Activated gamma-delta T cell treated with anti-CD3 and anti-CD28 coated beads, Interleukin-2, amount 50 U/mL, for 16 hours (primary cell): ENCODE data around the gene PLXNA3.
A peak's percentile ranks its signal among the peaks of the same experiment; 100 is the strongest.

Source experiments
- DNase-seq: peaks from one replicate; pipeline ENCODE4 v3.0.0-alpha.2; 2020; ENCODE audit warnings: low read depth

The PLXNA3 gene

GRCh38 chrX:154502098-154502497 is 44.0 kb downstream of the PLXNA3 start:
- no peak for DNase-seq

- DNase-seq: no peak
These were observed 44.9 kb downstream of the PLXNA3 start for GRCh38 chrX:154502989-154503388.

GRCh38 chrX:154505734-154506133 is 47.7 kb downstream of the PLXNA3 start:
- DNase-seq: no peak

GRCh38 chrX:154506483-154507332 is 48.6 kb downstream of the PLXNA3 start:
- DNase-seq: no peak

GRCh38 chrX:154507673-154508383 is 49.7 kb downstream of the PLXNA3 start:
- no peak for DNase-seq

GRCh38 chrX:154508384-154508745 is 50.3 kb downstream of the PLXNA3 start:
- no peak for DNase-seq

GRCh38 chrX:154509455-154509854 is 51.4 kb downstream of the PLXNA3 start:
- no peak for DNase-seq

GRCh38 chrX:154511761-154512160 is 53.7 kb downstream of the PLXNA3 start:
- no peak for DNase-seq

- DNase-seq: no peak
These were observed 54.9 kb downstream of the PLXNA3 start for GRCh38 chrX:154512879-154513553.

- DNase-seq: no peak
These were observed 55.6 kb downstream of the PLXNA3 start for GRCh38 chrX:154513716-154514115.

GRCh38 chrX:154515090-154515965 is 57.2 kb downstream of the PLXNA3 start:
- no peak for DNase-seq

GRCh38 chrX:154515966-154516655 is 58.0 kb downstream of the PLXNA3 start, which contains the start of gene FAM3A:
Gene FAM3A, minus strand, starts transcription at chrX:154516232. Its CDS starts 460 bp downstream, at chrX:154515772.
- DNase-seq: peak; percentile 88

- DNase-seq: no peak
These were observed 58.6 kb downstream of the PLXNA3 start for GRCh38 chrX:154516656-154517100.

- no peak for DNase-seq
These were observed 59.2 kb downstream of the PLXNA3 start for GRCh38 chrX:154517101-154517781.

- no peak for DNase-seq
These were observed 61.3 kb downstream of the PLXNA3 start for GRCh38 chrX:154519389-154519788.

GRCh38 chrX:154525606-154526490 is 67.8 kb downstream of the PLXNA3 start:
- no peak for DNase-seq

- DNase-seq: no peak
These were observed 69.0 kb downstream of the PLXNA3 start for GRCh38 chrX:154526901-154527675.
